Stimulated activated CD4-positive, alpha-beta T cell treated with anti-CD3 and anti-CD28 coated beads, TNF-alpha, amount 100 ng/mL, for 4 hours (primary cell): ENCODE results near the gene MMP15.
"Not testable (repeated sequence)": the region's sequence is repeated elsewhere in the genome, so short reads cannot be mapped to it uniquely, and the experiment has no call there.

Experiments
- DNase-seq, 3 experiments: peaks; one replicate each; pipeline ENCODE4 v3.0.0-alpha.2; 2020; ENCODE audit warnings: low read depth in 3 of 3

Gene MMP15

DNA sequence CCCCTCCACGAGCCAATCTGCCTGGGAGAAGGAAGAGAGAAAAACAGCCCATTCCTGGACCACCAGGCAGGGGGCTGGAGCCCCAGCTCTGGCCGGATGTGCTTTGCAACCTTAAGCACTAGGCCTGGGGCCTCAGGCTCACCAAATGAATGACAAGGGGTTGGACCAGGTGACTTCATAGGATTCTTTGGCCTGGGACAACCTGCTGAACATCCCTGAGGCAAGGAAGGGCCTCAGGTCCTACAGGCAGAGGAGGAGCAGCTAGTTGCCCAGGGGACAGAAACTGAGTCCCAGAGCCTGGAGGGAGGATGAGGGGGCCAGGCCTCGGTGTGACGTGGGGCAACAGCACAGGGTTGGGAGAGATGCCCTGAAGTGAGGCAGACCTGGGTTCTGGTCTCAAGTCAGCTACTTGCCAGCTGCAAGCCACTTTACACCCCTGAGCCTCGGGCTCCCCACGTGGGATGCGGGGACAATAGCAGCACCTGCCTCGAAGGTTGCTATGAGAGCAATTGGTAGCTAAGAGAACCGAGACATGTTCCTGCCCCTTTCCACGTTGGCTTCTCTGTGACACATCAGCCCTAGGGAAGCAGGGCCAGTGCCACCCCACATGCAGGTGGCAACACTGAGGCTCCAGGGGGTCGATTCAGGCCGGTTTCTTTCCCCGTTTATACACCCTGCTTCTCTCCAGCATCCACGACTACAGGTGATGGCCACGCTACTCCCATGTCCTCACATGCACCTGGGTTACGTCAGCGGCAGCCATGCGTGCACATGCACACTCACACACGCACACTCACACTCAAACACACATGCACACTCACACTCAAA is 61.0 kb downstream of the MMP15 start:
- no peak for DNase-seq

DNA sequence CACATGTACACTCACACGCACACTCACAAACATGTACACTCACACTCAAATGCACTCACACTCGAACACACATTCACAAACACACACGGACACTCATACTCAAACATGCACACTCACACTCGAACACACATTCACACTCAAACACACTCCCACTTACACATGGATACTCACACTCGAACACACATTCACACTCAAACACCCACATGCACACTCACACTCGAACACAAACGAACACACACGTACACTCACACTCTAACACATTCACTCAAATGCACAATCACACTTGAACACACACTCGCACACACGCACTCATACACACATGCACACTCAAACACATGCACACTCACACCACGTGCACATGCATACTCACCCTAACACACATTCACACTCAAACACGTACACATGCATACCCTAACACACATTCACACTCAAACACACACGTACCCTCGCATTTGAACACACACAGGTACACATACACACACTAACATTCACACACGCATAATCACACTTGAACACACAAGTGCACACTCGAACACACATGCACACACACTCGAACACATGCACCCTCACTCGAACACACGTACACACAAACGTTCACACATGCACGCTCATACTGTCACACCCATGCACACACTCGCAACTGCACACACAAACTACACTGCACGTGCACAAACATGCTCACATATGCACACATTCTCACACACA is 61.8 kb downstream of the MMP15 start:
- no peak for DNase-seq

DNA sequence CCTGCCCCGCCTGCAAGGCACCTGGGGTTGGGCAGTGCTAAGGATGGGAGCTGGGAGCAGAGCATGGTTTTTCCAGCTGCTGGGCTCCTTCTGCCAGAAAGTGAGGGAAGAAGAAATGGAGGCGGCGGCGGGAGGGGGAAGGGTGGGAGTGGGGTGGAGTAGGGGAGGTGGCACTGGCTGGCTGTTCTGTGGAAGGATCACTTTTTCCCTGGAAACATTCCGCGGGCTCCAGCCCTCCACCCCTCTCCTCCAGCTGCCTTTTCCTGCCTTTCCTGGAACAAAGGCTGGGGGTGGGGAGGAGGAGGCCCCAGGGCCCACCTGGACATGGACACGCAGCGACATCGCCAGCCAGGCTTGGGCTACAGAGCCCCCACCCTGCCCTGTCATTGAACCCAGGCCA is 62.5 kb downstream of the MMP15 start:
- DNase-seq, result no peak

DNA sequence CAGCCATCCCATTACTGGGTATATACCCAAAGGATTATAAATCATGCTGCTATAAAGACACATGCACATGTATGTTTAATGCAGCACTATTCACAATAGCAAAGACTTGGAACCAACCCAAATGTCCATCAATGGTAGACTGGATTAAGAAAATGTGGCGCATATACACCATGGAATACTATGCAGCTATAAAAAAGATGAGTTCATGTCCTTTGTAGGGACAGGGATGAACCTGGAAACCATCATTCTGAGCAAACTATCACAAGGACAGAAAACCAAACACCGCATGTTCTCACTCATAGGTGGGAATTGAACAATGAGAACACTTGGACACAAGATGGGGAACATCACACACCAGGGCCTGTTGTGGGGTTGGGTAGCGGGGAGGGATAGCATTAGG is 64.8 kb downstream of the MMP15 start:
- not testable (repeated sequence) for DNase-seq

DNA sequence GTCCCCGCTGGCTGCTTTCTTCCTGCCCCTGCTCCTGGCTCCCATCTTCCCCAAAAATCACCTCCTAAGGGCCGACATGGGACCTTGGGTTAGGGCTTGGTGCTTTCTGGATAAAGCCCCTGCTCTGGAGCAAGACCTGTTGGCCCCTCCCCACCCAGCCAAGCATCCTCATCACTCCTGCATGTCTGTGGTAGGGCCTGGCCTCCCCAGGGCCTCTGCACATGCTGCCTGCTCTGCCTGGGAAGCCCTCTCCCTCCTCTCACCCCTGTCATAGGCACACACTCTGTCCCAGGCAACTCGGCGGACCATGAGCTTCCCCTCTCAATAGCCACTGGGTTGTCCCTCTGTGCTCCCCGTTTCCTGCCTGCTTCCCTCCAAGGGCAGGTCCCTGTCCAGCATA is 68.5 kb downstream of the MMP15 start:
- DNase-seq, result no peak

DNA sequence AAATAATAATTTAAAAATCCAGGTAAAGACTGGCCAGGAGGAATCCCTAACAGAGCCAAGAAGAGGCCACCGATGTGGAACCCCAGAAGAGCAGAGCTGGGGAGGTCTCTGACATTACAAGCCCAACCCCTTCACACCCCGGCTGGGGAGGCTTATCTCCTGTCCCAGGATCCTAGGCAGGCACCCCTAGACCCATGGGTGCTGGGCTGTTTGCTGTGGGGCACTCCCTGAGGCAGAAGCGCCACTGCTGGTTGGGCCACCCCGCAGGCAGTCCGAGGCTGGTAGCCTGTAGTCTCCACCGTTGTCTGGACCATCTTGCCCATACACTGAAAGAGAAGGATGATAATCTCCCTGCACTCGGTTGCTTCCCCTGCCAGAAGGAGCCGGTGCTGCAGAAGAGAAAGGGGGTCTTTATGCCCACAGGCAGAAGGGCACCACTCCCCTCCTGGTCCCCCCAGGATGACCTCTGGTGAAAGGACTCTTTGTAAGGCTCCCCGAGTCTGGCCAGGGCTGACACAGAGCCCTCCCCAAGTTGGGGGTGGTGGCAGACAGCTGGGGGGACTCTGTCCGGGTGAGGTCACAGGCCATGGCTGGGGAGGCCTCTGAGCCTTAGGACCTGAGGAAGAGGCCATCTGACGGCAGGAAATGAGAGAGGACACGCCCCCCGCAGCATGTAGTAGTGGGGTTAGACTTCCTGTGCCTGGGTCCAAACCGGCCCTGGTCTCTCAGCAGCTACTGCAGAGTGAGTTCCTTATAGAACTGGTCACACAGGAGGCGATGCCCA is 69.4 kb downstream of the MMP15 start:
- DNase-seq, result no peak

DNA sequence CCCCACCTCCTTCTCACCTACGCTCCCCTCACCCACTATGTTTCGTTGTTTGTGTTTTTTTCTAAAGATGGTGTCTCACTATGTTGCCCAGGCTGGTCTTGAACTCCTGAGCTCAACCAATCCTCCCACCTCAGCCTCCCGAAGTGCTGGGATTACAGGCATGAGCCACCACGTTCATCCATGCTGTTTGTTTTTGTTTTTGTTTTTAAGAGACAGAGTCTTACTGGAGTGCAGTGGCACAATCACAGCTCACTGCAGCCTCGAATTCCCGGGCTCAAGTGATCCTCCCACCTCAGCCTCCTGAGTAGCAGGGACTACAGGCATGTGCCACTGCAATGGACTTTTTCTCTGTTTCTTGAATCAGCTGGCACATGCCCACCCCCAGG is 70.0 kb downstream of the MMP15 start:
- DNase-seq, result not testable (repeated sequence)

DNA sequence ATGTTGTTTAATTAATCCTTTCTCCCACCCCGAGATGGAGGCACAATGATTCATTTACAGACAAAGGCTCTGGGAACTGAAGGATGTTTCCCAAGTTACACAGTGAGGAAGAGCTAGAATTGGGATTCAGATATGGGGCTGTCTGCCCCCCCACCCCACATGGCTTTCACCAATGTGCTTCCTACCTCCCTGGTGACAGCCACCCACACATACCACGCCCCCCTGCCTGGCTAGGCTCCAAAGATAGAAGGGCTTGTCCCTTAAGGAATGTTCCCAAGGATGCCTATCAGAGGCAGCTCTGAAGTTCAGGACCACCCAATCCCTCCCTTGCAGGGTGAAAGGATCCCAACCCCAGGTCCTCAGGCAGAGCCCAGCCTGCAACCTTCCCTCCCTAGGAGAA is 70.7 kb downstream of the MMP15 start:
- no peak for DNase-seq
